ENCODE measurements around the gene RFT1.
"Not testable (repeated sequence)": the region's sequence is repeated elsewhere in the genome, so short reads cannot be mapped to it uniquely, and the experiment has no call there.

RFT1 gene

GRCh38 chr3:53157974-53158580, 27.8 kb upstream of the RFT1 start:
- H3K27ac ChIP-seq (ENCODE audit: low read depth, low read length): peak overlapping the region; percentile 90
- no peak overlapping the region for H3K9ac ChIP-seq (ENCODE audit: low read length in 5 of 5)

GRCh38 chr3:53156368-53156834, 26.2 kb upstream of the RFT1 start:
- no peak overlapping the region for H3K9ac ChIP-seq (ENCODE audit: low read length in 5 of 5)
- no peaks in the 10 kb centered on the region for H3K27me3 ChIP-seq (ENCODE audit: control insufficient read depth in 5 of 5, insufficient read depth in 4 of 5, low read length in 5 of 5)
- H3K4me3 ChIP-seq (ENCODE audit: low read depth in 1 of 5, low read length in 5 of 5): no peak overlapping the region
- H3K36me3 ChIP-seq (ENCODE audit: control insufficient read depth in 5 of 5, insufficient read depth in 5 of 5, low read length in 5 of 5): no peaks in the 10 kb centered on the region
- no peak overlapping the region for H3K27ac ChIP-seq (ENCODE audit: low read depth, low read length)
- peaks cover 20 to 84% (median 73%) of the 10 kb centered on the region in 5 donors for H3K4me1 ChIP-seq (ENCODE audit: control insufficient read depth in 5 of 5, insufficient read depth in 5 of 5, low read length in 5 of 5)
- H3K9me3 ChIP-seq (ENCODE audit: control insufficient read depth in 5 of 5, low read length in 5 of 5): no peaks in the 10 kb centered on the region

More at GRCh38 chr3:53157974-53158580, 27.8 kb upstream of the RFT1 start:
- no peaks in the 10 kb centered on the region for H3K9me3 ChIP-seq (ENCODE audit: control insufficient read depth in 5 of 5, low read length in 5 of 5)
- H3K4me3 ChIP-seq (ENCODE audit: low read depth in 1 of 5, low read length in 5 of 5): no peak overlapping the region
- no peaks in the 10 kb centered on the region for H3K27me3 ChIP-seq (ENCODE audit: control insufficient read depth in 5 of 5, insufficient read depth in 4 of 5, low read length in 5 of 5)
- no peaks in the 10 kb centered on the region for H3K36me3 ChIP-seq (ENCODE audit: control insufficient read depth in 5 of 5, insufficient read depth in 5 of 5, low read length in 5 of 5)
- peaks cover 21 to 83% (median 71%) of the 10 kb centered on the region in 5 donors for H3K4me1 ChIP-seq (ENCODE audit: control insufficient read depth in 5 of 5, insufficient read depth in 5 of 5, low read length in 5 of 5)

- Histone ChIP-seq H3K27me3 (ENCODE audit: control insufficient read depth in 5 of 5, insufficient read depth in 4 of 5, low read length in 5 of 5) (no peaks in the 10 kb centered on the region), H3K36me3 (ENCODE audit: control insufficient read depth in 5 of 5, insufficient read depth in 5 of 5, low read length in 5 of 5) (no peaks in the 10 kb centered on the region), H3K27ac (ENCODE audit: low read depth, low read length) (peak overlapping the region; percentile 32), H3K9ac (ENCODE audit: low read length in 5 of 5) (peak overlapping the region in 1 of 5 donors; percentile 14), H3K4me3 (ENCODE audit: low read depth in 1 of 5, low read length in 5 of 5) (peak overlapping the region in 1 of 5 donors; percentile 14), H3K9me3 (ENCODE audit: control insufficient read depth in 5 of 5, low read length in 5 of 5) (no peaks in the 10 kb centered on the region), H3K4me1 (ENCODE audit: control insufficient read depth in 5 of 5, insufficient read depth in 5 of 5, low read length in 5 of 5) (peaks cover 20 to 90% (median 78%) of the 10 kb centered on the region in 5 donors)
Observed at GRCh38 chr3:53155760-53156159, 25.5 kb upstream of the RFT1 start.

- peak overlapping the region in 2 of 5 donors; percentile 26 to 31 for H3K9ac ChIP-seq (ENCODE audit: low read length in 5 of 5)
- peaks cover 15 to 92% (median 79%) of the 10 kb centered on the region in 5 donors for H3K4me1 ChIP-seq (ENCODE audit: control insufficient read depth in 5 of 5, insufficient read depth in 5 of 5, low read length in 5 of 5)
- no peaks in the 10 kb centered on the region for H3K36me3 ChIP-seq (ENCODE audit: control insufficient read depth in 5 of 5, insufficient read depth in 5 of 5, low read length in 5 of 5)
- H3K27me3 ChIP-seq (ENCODE audit: control insufficient read depth in 5 of 5, insufficient read depth in 4 of 5, low read length in 5 of 5): no peaks in the 10 kb centered on the region
- peak overlapping the region; percentile 86 for H3K27ac ChIP-seq (ENCODE audit: low read depth, low read length)
- no peaks in the 10 kb centered on the region for H3K9me3 ChIP-seq (ENCODE audit: control insufficient read depth in 5 of 5, low read length in 5 of 5)
- no peak overlapping the region for H3K4me3 ChIP-seq (ENCODE audit: low read depth in 1 of 5, low read length in 5 of 5)
Observed at GRCh38 chr3:53154881-53155285, 24.6 kb upstream of the RFT1 start.

GRCh38 chr3:53153980-53154379, 23.7 kb upstream of the RFT1 start:
- Histone ChIP-seq H3K4me1 (ENCODE audit: control insufficient read depth in 5 of 5, insufficient read depth in 5 of 5, low read length in 5 of 5) (peaks cover 9 to 92% (median 74%) of the 10 kb centered on the region in 5 donors), H3K27me3 (ENCODE audit: control insufficient read depth in 5 of 5, insufficient read depth in 4 of 5, low read length in 5 of 5) (no peaks in the 10 kb centered on the region), H3K36me3 (ENCODE audit: control insufficient read depth in 5 of 5, insufficient read depth in 5 of 5, low read length in 5 of 5) (no peaks in the 10 kb centered on the region), H3K9me3 (ENCODE audit: control insufficient read depth in 5 of 5, low read length in 5 of 5) (no peaks in the 10 kb centered on the region), H3K9ac (ENCODE audit: low read length in 5 of 5) (peak overlapping the region in 3 of 5 donors; percentile 13 to 44 (median 38)), H3K4me3 (ENCODE audit: low read depth in 1 of 5, low read length in 5 of 5) (no peak overlapping the region), H3K27ac (ENCODE audit: low read depth, low read length) (peak overlapping the region; percentile 86)

- Histone ChIP-seq H3K27ac (ENCODE audit: low read depth, low read length) (peak overlapping the region; percentile 86), H3K36me3 (ENCODE audit: control insufficient read depth in 5 of 5, insufficient read depth in 5 of 5, low read length in 5 of 5) (no peaks in the 10 kb centered on the region), H3K9ac (ENCODE audit: low read length in 5 of 5) (peak overlapping the region in 2 of 5 donors; percentile 13 to 38), H3K4me1 (ENCODE audit: control insufficient read depth in 5 of 5, insufficient read depth in 5 of 5, low read length in 5 of 5) (peaks cover 5 to 87% (median 67%) of the 10 kb centered on the region in 5 donors), H3K9me3 (ENCODE audit: control insufficient read depth in 5 of 5, low read length in 5 of 5) (no peaks in the 10 kb centered on the region), H3K4me3 (ENCODE audit: low read depth in 1 of 5, low read length in 5 of 5) (no peak overlapping the region), H3K27me3 (ENCODE audit: control insufficient read depth in 5 of 5, insufficient read depth in 4 of 5, low read length in 5 of 5) (no peaks in the 10 kb centered on the region)
Observed at GRCh38 chr3:53153264-53153823, 23.1 kb upstream of the RFT1 start.

GRCh38 chr3:53151870-53152660, 21.8 kb upstream of the RFT1 start:
- H3K27me3 ChIP-seq (ENCODE audit: control insufficient read depth in 5 of 5, insufficient read depth in 4 of 5, low read length in 5 of 5): no peaks in the 10 kb centered on the region
- H3K36me3 ChIP-seq (ENCODE audit: control insufficient read depth in 5 of 5, insufficient read depth in 5 of 5, low read length in 5 of 5): no peaks in the 10 kb centered on the region
- no peak overlapping the region for H3K9ac ChIP-seq (ENCODE audit: low read length in 5 of 5)
- no peaks in the 10 kb centered on the region for H3K9me3 ChIP-seq (ENCODE audit: control insufficient read depth in 5 of 5, low read length in 5 of 5)
- no peak overlapping the region for H3K27ac ChIP-seq (ENCODE audit: low read depth, low read length)
- H3K4me1 ChIP-seq (ENCODE audit: control insufficient read depth in 5 of 5, insufficient read depth in 5 of 5, low read length in 5 of 5): peaks cover 5 to 87% (median 69%) of the 10 kb centered on the region in 5 donors
- no peak overlapping the region for H3K4me3 ChIP-seq (ENCODE audit: low read depth in 1 of 5, low read length in 5 of 5)

GRCh38 chr3:53151465-53151864, 21.2 kb upstream of the RFT1 start:
- no peak overlapping the region for H3K27ac ChIP-seq (ENCODE audit: low read depth, low read length)
- H3K27me3 ChIP-seq (ENCODE audit: control insufficient read depth in 5 of 5, insufficient read depth in 4 of 5, low read length in 5 of 5): no peaks in the 10 kb centered on the region
- no peak overlapping the region for H3K9ac ChIP-seq (ENCODE audit: low read length in 5 of 5)
- peaks cover 5 to 87% (median 75%) of the 10 kb centered on the region in 5 donors for H3K4me1 ChIP-seq (ENCODE audit: control insufficient read depth in 5 of 5, insufficient read depth in 5 of 5, low read length in 5 of 5)
- no peak overlapping the region for H3K4me3 ChIP-seq (ENCODE audit: low read depth in 1 of 5, low read length in 5 of 5)
- H3K36me3 ChIP-seq (ENCODE audit: control insufficient read depth in 5 of 5, insufficient read depth in 5 of 5, low read length in 5 of 5): no peaks in the 10 kb centered on the region
- no peaks in the 10 kb centered on the region for H3K9me3 ChIP-seq (ENCODE audit: control insufficient read depth in 5 of 5, low read length in 5 of 5)

GRCh38 chr3:53151086-53151438, 20.8 kb upstream of the RFT1 start:
- H3K9me3 ChIP-seq (ENCODE audit: control insufficient read depth in 5 of 5, low read length in 5 of 5); H3K36me3 ChIP-seq (ENCODE audit: control insufficient read depth in 5 of 5, insufficient read depth in 5 of 5, low read length in 5 of 5); H3K27me3 ChIP-seq (ENCODE audit: control insufficient read depth in 5 of 5, insufficient read depth in 4 of 5, low read length in 5 of 5); H3K4me3 ChIP-seq (ENCODE audit: low read depth in 1 of 5, low read length in 5 of 5); H3K9ac ChIP-seq (ENCODE audit: low read length in 5 of 5): not testable (repeated sequence)
- H3K4me1 ChIP-seq (ENCODE audit: control insufficient read depth in 5 of 5, insufficient read depth in 5 of 5, low read length in 5 of 5): peaks cover 5 to 87% (median 73%) of the 10 kb centered on the region in 5 donors
- H3K27ac ChIP-seq (ENCODE audit: low read depth, low read length): peak overlapping the region; percentile 55
